HG03139 (cell line): ENCODE results near the gene CAMK2A.

Experiments
- ATAC-seq: cut with Tn5 transposase; IDR thresholded peaks from one replicate; pipeline ENCODE4 v1.9.1; 2021; ENCODE audit not compliant: unreplicated experiment

Gene CAMK2A

GRCh38 chr5:150279330-150280020, 10.1 kb downstream of the CAMK2A start:
- no peak for ATAC-seq

- no peak for ATAC-seq
These were observed 10.7 kb downstream of the CAMK2A start for GRCh38 chr5:150278916-150279315.

- ATAC-seq = no peak
These were observed 11.4 kb downstream of the CAMK2A start for GRCh38 chr5:150278046-150278730.

- ATAC-seq = no peak
These were observed 12.5 kb downstream of the CAMK2A start for GRCh38 chr5:150277043-150277442.

GRCh38 chr5:150274811-150275210, 14.8 kb downstream of the CAMK2A start:
- ATAC-seq = no peak

GRCh38 chr5:150272531-150272930, 17.0 kb downstream of the CAMK2A start:
- ATAC-seq = no peak

GRCh38 chr5:150271923-150272322, 17.6 kb downstream of the CAMK2A start:
- ATAC-seq = no peak

- ATAC-seq = no peak
These were observed 18.3 kb downstream of the CAMK2A start for GRCh38 chr5:150271296-150271692.

- ATAC-seq = no peak
These were observed 18.9 kb downstream of the CAMK2A start for GRCh38 chr5:150270541-150271295.

- ATAC-seq = no peak
These were observed 22.7 kb downstream of the CAMK2A start for GRCh38 chr5:150266871-150267291.

GRCh38 chr5:150265870-150266383, 23.6 kb downstream of the CAMK2A start:
- no peak for ATAC-seq

GRCh38 chr5:150264667-150265603, 24.6 kb downstream of the CAMK2A start:
- no peak for ATAC-seq

GRCh38 chr5:150263801-150264621, 25.6 kb downstream of the CAMK2A start:
- no peak for ATAC-seq

- ATAC-seq = no peak
These were observed 26.2 kb downstream of the CAMK2A start for GRCh38 chr5:150263375-150263775.

GRCh38 chr5:150262502-150262901, 27.1 kb downstream of the CAMK2A start:
- ATAC-seq = no peak

GRCh38 chr5:150261231-150261630, 28.3 kb downstream of the CAMK2A start:
- no peak for ATAC-seq

- peak; percentile 76 for ATAC-seq
These were observed 31.4 kb downstream of the CAMK2A start for GRCh38 chr5:150258130-150258529.

- ATAC-seq = no peak
These were observed 32.1 kb downstream of the CAMK2A start for GRCh38 chr5:150257424-150257823.

GRCh38 chr5:150256410-150257064, 33.0 kb downstream of the CAMK2A start:
- no peak for ATAC-seq
